Mesenchymal stem cell (in vitro differentiated cells and primary cell): ENCODE results near the gene IL1RAPL1.

Source experiments
- DNase-seq: peaks from one replicate; pipeline ENCODE4 v3.0.0-alpha.2; 2013
- H2AFZ ChIP-seq: one replicate; pipeline ENCODE4 v1.6.1; 2013; ENCODE audit warnings: low read depth, mild to moderate bottlenecking, control low read depth, inconsistent platforms, low read length, moderate library complexity
- H2AK5ac ChIP-seq: 2 replicates; pipeline ENCODE4 v1.6.1; 2013; ENCODE audit warnings: low read length, moderate library complexity, mild to moderate bottlenecking, inconsistent platforms; ENCODE audit not compliant: severe bottlenecking
- H2BK120ac ChIP-seq: one replicate; pipeline ENCODE4 v1.6.1; 2013; ENCODE audit warnings: low read depth, mild to moderate bottlenecking, inconsistent platforms, low read length, moderate library complexity
- H2BK12ac ChIP-seq, 2 experiments: one replicate each; pipeline ENCODE4 v1.6.1; 2013; ENCODE audit warnings: inconsistent platforms in 2 of 2, low read length in 2 of 2, mild to moderate bottlenecking in 2 of 2, moderate library complexity in 2 of 2, control low read depth in 1 of 2
- H2BK15ac ChIP-seq: one replicate; pipeline ENCODE4 v1.6.1; 2013; ENCODE audit warnings: mild to moderate bottlenecking, low read depth, inconsistent platforms; ENCODE audit not compliant: poor library complexity, severe bottlenecking
- H2BK5ac ChIP-seq: 2 replicates; pipeline ENCODE4 v1.6.1; 2013; ENCODE audit warnings: low read depth, mild to moderate bottlenecking, low read length, control low read depth, inconsistent platforms; ENCODE audit not compliant: poor library complexity, severe bottlenecking
- H3K14ac ChIP-seq, 2 experiments: one replicate each; pipeline ENCODE4 v1.6.1; 2013; ENCODE audit warnings: inconsistent platforms in 2 of 2, low read length in 2 of 2, control low read depth in 1 of 2, mild to moderate bottlenecking in 1 of 2, moderate library complexity in 1 of 2
- H3K18ac ChIP-seq, 2 experiments: one replicate each; pipeline ENCODE4 v1.6.1; 2013; ENCODE audit warnings: inconsistent platforms in 2 of 2, low read length in 2 of 2, control low read depth in 1 of 2, low read depth in 1 of 2, mild to moderate bottlenecking in 1 of 2
- H3K23ac ChIP-seq, 2 experiments: one replicate each; pipeline ENCODE4 v1.6.1; 2013; ENCODE audit warnings: inconsistent platforms in 2 of 2, low read length in 2 of 2, mild to moderate bottlenecking in 2 of 2, moderate library complexity in 2 of 2, control low read depth in 1 of 2
- H3K27ac ChIP-seq: 2 replicates; pipeline ENCODE4 v1.5.1; 2013; ENCODE audit warnings: mild to moderate bottlenecking, moderate library complexity, low read length, control low read depth, inconsistent platforms; ENCODE audit not compliant: poor library complexity, severe bottlenecking
- H3K27me3 ChIP-seq, 2 experiments: 2 replicates each; pipeline versions ENCODE4 v1.6.1 to v1.7.0; 2013; ENCODE audit warnings: low read length in 2 of 2, mild to moderate bottlenecking in 2 of 2, moderate library complexity in 2 of 2, control low read depth in 1 of 2, inconsistent platforms in 1 of 2; ENCODE audit not compliant: control insufficient read depth in 1 of 2, insufficient read depth in 1 of 2
- H3K36me3 ChIP-seq, 2 experiments: 2 replicates each; pipeline versions ENCODE4 v1.6.1 to v1.7.0; 2013; ENCODE audit warnings: low read length in 2 of 2, control low read depth in 1 of 2, inconsistent platforms in 1 of 2, low read depth in 1 of 2, mild to moderate bottlenecking in 1 of 2; ENCODE audit not compliant: insufficient read depth in 2 of 2, control insufficient read depth in 1 of 2
- H3K4ac ChIP-seq, 2 experiments: one replicate each; pipeline ENCODE4 v1.6.1; 2013; ENCODE audit warnings: inconsistent platforms in 2 of 2, low read length in 2 of 2, mild to moderate bottlenecking in 2 of 2, moderate library complexity in 2 of 2, control low read depth in 1 of 2, low read depth in 1 of 2
- H3K4me1 ChIP-seq: 2 replicates; pipeline ENCODE4 v1.6.1; 2013; ENCODE audit warnings: low read depth, low read length, control low read depth; ENCODE audit not compliant: control insufficient read depth, insufficient read depth
- H3K4me2 ChIP-seq: 2 replicates; pipeline ENCODE4 v1.6.1; 2013; ENCODE audit warnings: low read length, mild to moderate bottlenecking, inconsistent platforms; ENCODE audit not compliant: poor library complexity, severe bottlenecking
- H3K4me3 ChIP-seq, 2 experiments: 2 replicates each; pipeline versions ENCODE4 v1.5.1 to v1.7.0; 2013; ENCODE audit warnings: low read length in 2 of 2, mild to moderate bottlenecking in 2 of 2, control low read depth in 1 of 2, low read depth in 1 of 2; ENCODE audit not compliant: insufficient read depth in 1 of 2
- H3K79me1 ChIP-seq: replicated peaks from 2 replicates; pipeline ENCODE4 v1.6.1; 2013; ENCODE audit warnings: mild to moderate bottlenecking, control low read depth, low read length, inconsistent platforms; ENCODE audit not compliant: poor library complexity, severe bottlenecking
- H3K9ac ChIP-seq: 2 replicates; pipeline ENCODE4 v1.7.0; 2013; ENCODE audit warnings: mild to moderate bottlenecking, low read length, moderate library complexity
- H3K9me3 ChIP-seq: 2 replicates; pipeline ENCODE4 v1.7.0; 2013; ENCODE audit warnings: mild to moderate bottlenecking, low read length; ENCODE audit not compliant: control insufficient read depth
- H4K8ac ChIP-seq: one replicate; pipeline ENCODE4 v1.6.1; 2013; ENCODE audit warnings: inconsistent platforms, mild to moderate bottlenecking, low read length, moderate library complexity
- H4K91ac ChIP-seq: one replicate; pipeline ENCODE4 v1.6.1; 2013; ENCODE audit warnings: mild to moderate bottlenecking, low read length, inconsistent platforms
- WGBS: methylation state at CpG from one replicate; pipeline ENCODE4 v1.1.7; 2013; ENCODE audit warnings: mixed read lengths; 5-methylcytosine and 5-hydroxymethylcytosine counted together

The IL1RAPL1 gene

GRCh38 chrX:28552322-28552721 is 34.9 kb upstream of the IL1RAPL1 start:
- Histone ChIP-seq H3K27ac (no peak overlapping the region), H3K14ac (no peak overlapping the region), H3K36me3 (no peaks in the 10 kb centered on the region), H3K23ac (no peak overlapping the region), H2AFZ (no peak overlapping the region), H3K4ac (no peak overlapping the region), H3K79me1 (no peaks in the 10 kb centered on the region), H2BK12ac (no peak overlapping the region), H3K4me2 (no peak overlapping the region), H3K27me3 (no peaks in the 10 kb centered on the region), H3K4me3 (no peak overlapping the region), H2BK15ac (no peak overlapping the region), H2AK5ac (no peak overlapping the region), H3K9ac (no peak overlapping the region), H4K91ac (no peak overlapping the region), H4K8ac (no peak overlapping the region), H3K9me3 (peaks cover 6% of the 10 kb centered on the region), H2BK120ac (no peak overlapping the region), H3K4me1 (no peaks in the 10 kb centered on the region), H3K18ac (no peak overlapping the region), H2BK5ac (no peak overlapping the region)
- WGBS: no CpG with 5 or more reads among the region's 1 CpG
- no peak for DNase-seq

GRCh38 chrX:28552882-28553829 is 34.1 kb upstream of the IL1RAPL1 start:
- no peak overlapping the region for H3K14ac ChIP-seq
- H3K4ac ChIP-seq: no peak overlapping the region
- H3K27ac ChIP-seq: no peak overlapping the region
- no peaks in the 10 kb centered on the region for H3K79me1 ChIP-seq
- H4K8ac ChIP-seq: no peak overlapping the region
- no peak overlapping the region for H3K4me2 ChIP-seq
- peaks cover 6% of the 10 kb centered on the region for H3K9me3 ChIP-seq
- H3K36me3 ChIP-seq: no peaks in the 10 kb centered on the region
- H3K23ac ChIP-seq: no peak overlapping the region
- no CpG with 5 or more reads among the region's 1 CpG for WGBS
- no peak overlapping the region for H3K9ac ChIP-seq
- H2BK12ac ChIP-seq: no peak overlapping the region
- H2BK120ac ChIP-seq: no peak overlapping the region
- H3K27me3 ChIP-seq: no peaks in the 10 kb centered on the region
- H3K18ac ChIP-seq: no peak overlapping the region
- H3K4me1 ChIP-seq: no peaks in the 10 kb centered on the region
- H2AK5ac ChIP-seq: no peak overlapping the region
- H4K91ac ChIP-seq: no peak overlapping the region
- H2BK15ac ChIP-seq: no peak overlapping the region
- H2BK5ac ChIP-seq: no peak overlapping the region
- H3K4me3 ChIP-seq: no peak overlapping the region
- no peak overlapping the region for H2AFZ ChIP-seq
- DNase-seq: no peak

- Histone ChIP-seq H2AFZ (no peak overlapping the region), H2BK5ac (no peak overlapping the region), H3K18ac (no peak overlapping the region), H4K8ac (no peak overlapping the region), H3K79me1 (no peaks in the 10 kb centered on the region), H3K9ac (no peak overlapping the region), H2BK120ac (no peak overlapping the region), H3K23ac (no peak overlapping the region), H2AK5ac (no peak overlapping the region), H3K27ac (no peak overlapping the region), H3K9me3 (no peaks in the 10 kb centered on the region), H3K14ac (no peak overlapping the region), H3K27me3 (peaks cover 0 to 2% of the 10 kb centered on the region in 2 experiments), H2BK15ac (no peak overlapping the region), H4K91ac (no peak overlapping the region), H3K4me1 (no peaks in the 10 kb centered on the region), H3K4me3 (no peak overlapping the region), H3K36me3 (no peaks in the 10 kb centered on the region), H3K4me2 (no peak overlapping the region), H3K4ac (no peak overlapping the region), H2BK12ac (no peak overlapping the region)
- WGBS: 78% methylated on average over 3 of the region's 3 CpGs
- no peak for DNase-seq
Measured at GRCh38 chrX:28576117-28576516, 11.1 kb upstream of the IL1RAPL1 start.

- no peaks in the 10 kb centered on the region for H3K79me1 ChIP-seq
- H2BK5ac ChIP-seq: no peak overlapping the region
- H2BK12ac ChIP-seq: no peak overlapping the region
- no peak overlapping the region for H3K14ac ChIP-seq
- no peak overlapping the region for H3K4me3 ChIP-seq
- H3K27me3 ChIP-seq: peaks cover 0 to 14% of the 10 kb centered on the region in 2 experiments
- H3K4ac ChIP-seq: no peak overlapping the region
- DNase-seq: no peak
- no peak overlapping the region for H4K8ac ChIP-seq
- H3K4me2 ChIP-seq: no peak overlapping the region
- H2BK120ac ChIP-seq: no peak overlapping the region
- H2AFZ ChIP-seq: no peak overlapping the region
- H2AK5ac ChIP-seq: no peak overlapping the region
- H3K27ac ChIP-seq: no peak overlapping the region
- no peak overlapping the region for H3K9ac ChIP-seq
- H4K91ac ChIP-seq: no peak overlapping the region
- H3K18ac ChIP-seq: no peak overlapping the region
- H3K9me3 ChIP-seq: no peaks in the 10 kb centered on the region
- H3K36me3 ChIP-seq: no peaks in the 10 kb centered on the region
- no peak overlapping the region for H2BK15ac ChIP-seq
- no peaks in the 10 kb centered on the region for H3K4me1 ChIP-seq
- no peak overlapping the region for H3K23ac ChIP-seq
Measured at GRCh38 chrX:28581522-28581921, 5.7 kb upstream of the IL1RAPL1 start.
